EL (cell line): Measurements from ENCODE around the gene MINDY1.

Experiments used
- DNase-seq: peaks from one replicate; pipeline ENCODE4 v3.0.0-alpha.2; 2016

The MINDY1 gene

DNA sequence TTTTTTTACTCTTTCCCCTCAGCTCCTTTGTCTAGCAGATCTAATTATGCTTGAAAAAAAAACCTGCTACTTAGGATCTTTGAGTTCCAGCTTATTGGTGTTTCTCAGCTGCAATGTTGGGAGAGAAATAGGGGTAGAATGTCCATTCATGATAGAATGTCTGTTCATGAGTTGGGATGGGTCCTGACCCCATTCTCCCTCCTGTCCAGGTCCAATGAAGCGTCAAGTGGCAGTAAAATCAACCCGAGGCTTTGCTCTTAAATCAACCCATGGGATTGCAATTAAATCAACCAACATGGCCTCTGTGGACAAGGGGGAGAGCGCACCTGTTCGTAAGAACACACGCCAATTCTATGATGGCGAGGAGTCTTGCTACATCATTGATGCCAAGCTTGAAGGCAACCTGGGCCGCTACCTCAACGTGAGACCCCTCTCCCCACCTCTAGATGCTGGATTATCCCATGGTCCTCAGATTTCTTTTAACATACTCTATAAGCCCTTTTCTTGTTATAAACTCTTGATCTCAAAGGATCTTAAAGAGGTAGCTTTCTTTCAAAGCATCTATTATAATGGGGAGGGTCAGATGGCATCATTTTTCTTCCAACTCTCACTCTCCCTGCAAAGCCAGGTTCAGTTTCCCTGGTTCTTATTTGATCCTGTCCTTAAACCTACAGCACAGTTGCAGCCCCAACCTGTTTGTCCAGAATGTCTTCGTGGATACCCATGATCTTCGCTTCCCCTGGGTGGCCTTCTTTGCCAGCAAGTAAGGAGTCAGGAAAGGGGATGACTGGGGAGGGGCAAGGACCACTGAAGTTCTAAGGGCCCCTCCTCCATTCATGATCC lies 43.2 kb downstream of the MINDY1 start:
- DNase-seq = no peak

- no peak for DNase-seq
Observed at GRCh38 chr1:150961756-150962155, 44.9 kb downstream of the MINDY1 start.

- no peak for DNase-seq
Observed at GRCh38 chr1:150960646-150961045, 46.1 kb downstream of the MINDY1 start.

DNA sequence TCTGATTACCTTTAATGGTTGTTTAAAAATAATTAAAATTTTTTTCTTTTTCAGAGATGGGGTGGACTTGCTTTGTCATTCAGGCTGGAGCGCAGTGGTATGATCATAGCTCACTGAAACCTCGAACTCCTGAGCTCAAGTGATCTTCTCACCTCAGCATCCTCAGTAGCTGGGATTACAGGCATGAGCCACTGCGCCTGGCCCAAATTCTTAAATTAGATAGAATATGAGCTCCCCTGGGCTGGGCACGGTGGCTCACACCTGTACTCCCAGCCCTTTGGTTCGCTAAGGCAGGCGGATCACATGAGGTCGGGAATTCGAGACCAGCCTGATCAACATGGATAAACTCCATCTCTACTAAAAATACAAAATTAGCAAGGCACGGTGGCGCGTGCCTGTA lies 49.0 kb downstream of the MINDY1 start:
- DNase-seq = no peak

DNA sequence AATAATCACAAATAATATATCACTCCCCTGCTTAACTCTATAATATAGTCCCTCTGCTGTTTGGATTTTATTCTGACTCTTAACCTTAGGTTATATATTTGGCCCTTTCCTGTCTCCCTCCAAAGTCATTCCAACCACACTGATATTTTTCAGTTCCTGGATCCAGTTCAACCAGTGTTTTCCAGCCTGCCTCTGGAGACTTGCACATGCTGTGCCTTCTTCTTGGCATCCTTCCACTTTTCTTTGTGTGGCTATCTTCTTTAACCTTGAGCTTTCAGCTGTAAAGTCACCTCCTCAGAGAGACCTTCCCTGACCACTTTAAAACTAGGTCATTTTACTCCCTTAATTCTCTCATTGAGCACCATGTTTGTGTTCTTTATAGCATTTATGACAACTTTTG lies 51.4 kb downstream of the MINDY1 start:
- DNase-seq = no peak

GRCh38 chr1:150954708-150955107 lies 52.0 kb downstream of the MINDY1 start:
- no peak for DNase-seq
